Esophagus muscularis mucosa (tissue), 4 donors: ENCODE measurements around the gene CTNNA1. TPM values are rescaled to one million over a fixed set of nuclear protein-coding genes. Genes with fewer than 3 reads are reported as not detected.
"Not testable (repeated sequence)": the region's sequence is repeated elsewhere in the genome, so short reads cannot be mapped to it uniquely, and the experiment has no call there.

Source experiments
- DNase-seq: peaks from one replicate; pipeline ENCODE4 v3.0.0-alpha.2; 2017; ENCODE audit errors: extremely low spot score
- H3K27ac ChIP-seq, 4 donors: fragments of 200-600 bp; sonication (generic); replicated peaks in 1 of 4; 1 replicate in 3 of 4; 2 replicates in 1 of 4; pipeline ENCODE4 v1.5.1; 2016 to 2019; ENCODE audit warnings: mild to moderate bottlenecking in 1 of 4
- H3K27me3 ChIP-seq, 4 donors: fragments of 200-600 bp; sonication (generic); one replicate each; pipeline versions ENCODE4 v1.5.1 to v1.6.0; 2016 to 2019
- H3K36me3 ChIP-seq, 4 donors: fragments of 200-600 bp; sonication (generic); one replicate each; pipeline ENCODE4 v1.5.1; 2016 to 2019
- H3K4me1 ChIP-seq, 4 donors: fragments of 200-600 bp; sonication (generic); one replicate each; pipeline ENCODE4 v1.5.1; 2016 to 2019
- H3K4me3 ChIP-seq, 4 donors: fragments of 200-600 bp; sonication (generic); 1 replicate in 2 of 4; 2 replicates in 2 of 4; pipeline ENCODE4 v1.5.1; 2016 to 2019; ENCODE audit warnings: mild to moderate bottlenecking in 4 of 4, moderate library complexity in 1 of 4
- H3K9me3 ChIP-seq, 4 donors: fragments of 200-600 bp; sonication (generic); 1 replicate in 3 of 4; 2 replicates in 1 of 4; pipeline ENCODE4 v1.5.1; 2016 to 2019
- CTCF ChIP-seq, 3 experiments: fragments of 200-600 bp in 2 of 3; fragments of 450-650 bp in 1 of 3; sonication (generic) in 2 of 3; IDR thresholded peaks; one replicate each; pipeline ENCODE4 v1.5.1; 2017 to 2019; ENCODE audit warnings: antibody characterized with exemption in 3 of 3, mild to moderate bottlenecking in 2 of 3, moderate library complexity in 1 of 3
- EP300 ChIP-seq: sonication (generic); formaldehyde crosslinking; IDR thresholded peaks from one replicate; pipeline ENCODE4 v1.6.1; 2017; ENCODE audit warnings: antibody characterized with exemption
- POLR2A ChIP-seq: fragments of 450-650 bp; IDR thresholded peaks from one replicate; pipeline ENCODE4 v1.6.1; 2017; ENCODE audit warnings: antibody characterized with exemption, moderate library complexity, mild to moderate bottlenecking, low read depth
- POLR2AphosphoS5 ChIP-seq, 2 donors: sonication (generic); formaldehyde crosslinking; IDR thresholded peaks; one replicate each; pipeline ENCODE4 v1.6.1; 2017; ENCODE audit warnings: antibody characterized with exemption in 2 of 2
- WGBS: methylation state at CpG from one replicate; pipeline ENCODE4 v1.1.5; 2018; 5-methylcytosine and 5-hydroxymethylcytosine counted together
- intact Hi-C: fragments of 100-400 bp; cut with DNase I; formaldehyde crosslinking; loops from one replicate; pipeline ENCODE4 v1.15.1; 2023
- total RNA-seq, 4 donors: library from RNA; depleted of rRNA; stranded (reverse); fragments of >200 nt; gene quantifications; one replicate each; pipeline versions ENCODE4 v1.1.0 to v1.2.1, GENCODE V29; 2016

CTNNA1 gene
- total RNA-seq, 4 donors from 2014 or later = 335 to 423 (median 369) TPM

GRCh38 chr5:138772986-138773594, 19.9 kb downstream of the CTNNA1 start:
- H3K4me3 ChIP-seq = no peak overlapping the region
- WGBS = 42% methylated on average over 5 of the region's 5 CpGs
- peaks cover 45 to 68% (median 60%) of the 10 kb centered on the region in 4 donors for H3K4me1 ChIP-seq
- intact Hi-C loops = no loop called here
- DNase-seq = no peak
- H3K36me3 ChIP-seq = peaks cover 0 to 7% (median 1%) of the 10 kb centered on the region in 4 donors
- TF ChIP-seq EP300 (no peak), POLR2A (no peak)
- H3K27ac ChIP-seq = peak overlapping the region in 1 of 4 donors; percentile 46
- no peaks in the 10 kb centered on the region for H3K9me3 ChIP-seq
- H3K27me3 ChIP-seq = no peaks in the 10 kb centered on the region

- Histone ChIP-seq H3K36me3 (peaks cover 0 to 12% (median 4%) of the 10 kb centered on the region in 4 donors), H3K27ac (peak overlapping the region in 1 of 4 donors; percentile 46), H3K4me1 (peaks cover 40 to 63% (median 56%) of the 10 kb centered on the region in 4 donors)
- H3K9me3 ChIP-seq, H3K4me3 ChIP-seq, intact Hi-C loops, DNase-seq, H3K27me3 ChIP-seq: not testable (repeated sequence)
- 85% methylated on average over 6 of the region's 6 CpGs for WGBS
These were observed 20.4 kb downstream of the CTNNA1 start for GRCh38 chr5:138773624-138774023.

- no peak for DNase-seq
- Histone ChIP-seq H3K4me3 (no peak overlapping the region), H3K27ac (no peak overlapping the region), H3K27me3 (no peaks in the 10 kb centered on the region), H3K36me3 (peaks cover 0 to 16% (median 6%) of the 10 kb centered on the region in 4 donors), H3K4me1 (peaks cover 49 to 62% (median 54%) of the 10 kb centered on the region in 4 donors), H3K9me3 (no peaks in the 10 kb centered on the region)
- intact Hi-C loops = no loop called here
- WGBS = 63% methylated on average over 1 of the region's 1 CpG
- TF ChIP-seq CTCF (IDR thresholded peaks at IDR 0.05) (no peak), POLR2AphosphoS5 (IDR thresholded peaks at IDR 0.05) (no peak), EP300 (no peak), POLR2A (no peak)
These were observed 21.8 kb downstream of the CTNNA1 start for GRCh38 chr5:138775034-138775433.

GRCh38 chr5:138778234-138778633, 25.0 kb downstream of the CTNNA1 start:
- H3K4me3 ChIP-seq = no peak overlapping the region
- no peaks in the 10 kb centered on the region for H3K27me3 ChIP-seq
- no peaks in the 10 kb centered on the region for H3K9me3 ChIP-seq
- peaks cover 29 to 48% (median 39%) of the 10 kb centered on the region in 4 donors for H3K4me1 ChIP-seq
- DNase-seq = no peak
- WGBS = 95% methylated on average over 11 of the region's 11 CpGs
- no peak overlapping the region for H3K27ac ChIP-seq
- intact Hi-C loops = no loop called here
- TF ChIP-seq POLR2A = no peak
- peaks cover 0 to 27% (median 19%) of the 10 kb centered on the region in 4 donors for H3K36me3 ChIP-seq

GRCh38 chr5:138783976-138784375, 30.8 kb downstream of the CTNNA1 start:
- Histone ChIP-seq H3K27ac (peak overlapping the region in 2 of 4 donors; percentile 8 to 41), H3K4me1 (peaks cover 47 to 60% (median 53%) of the 10 kb centered on the region in 4 donors), H3K36me3 (peaks cover 0 to 41% (median 23%) of the 10 kb centered on the region in 4 donors), H3K27me3 (no peaks in the 10 kb centered on the region), H3K4me3 (no peak overlapping the region), H3K9me3 (no peaks in the 10 kb centered on the region)
- TF ChIP-seq POLR2AphosphoS5 (IDR thresholded peaks at IDR 0.05) (no peak), CTCF (IDR thresholded peaks at IDR 0.05) (no peak), EP300 (no peak), POLR2A (no peak)
- intact Hi-C loops = no loop called here
- no peak for DNase-seq
- 93% methylated on average over 7 of the region's 7 CpGs for WGBS

- intact Hi-C loops = no loop called here
- DNase-seq = no peak
- H3K27ac ChIP-seq = peak overlapping the region in 2 of 4 donors; percentile 8 to 41
These were observed 31.4 kb downstream of the CTNNA1 start for GRCh38 chr5:138784590-138784989.

More at GRCh38 chr5:138784590-138784989, 31.4 kb downstream of the CTNNA1 start:
- H3K27me3 ChIP-seq = no peaks in the 10 kb centered on the region
- no peaks in the 10 kb centered on the region for H3K9me3 ChIP-seq
- peaks cover 0 to 41% (median 22%) of the 10 kb centered on the region in 4 donors for H3K36me3 ChIP-seq
- peaks cover 47 to 60% (median 51%) of the 10 kb centered on the region in 4 donors for H3K4me1 ChIP-seq
- TF ChIP-seq POLR2AphosphoS5 (IDR thresholded peaks at IDR 0.05) (no peak), POLR2A (no peak), CTCF (IDR thresholded peaks at IDR 0.05) (no peak), EP300 (no peak)
- 69% methylated on average over 1 of the region's 1 CpG for WGBS
- H3K4me3 ChIP-seq = no peak overlapping the region
